ENCODE results near the gene NCK2. TPM values are rescaled to one million over a fixed set of nuclear protein-coding genes. Genes with fewer than 3 reads are reported as not detected.

Gene NCK2
- total and polyA plus RNA-seq, 10 of the 15 experiments (the other 5 are each of a cell fraction or from before 2014, with no cell fraction given), result 1.2 to 30.9 (median 14.1) TPM

DNA sequence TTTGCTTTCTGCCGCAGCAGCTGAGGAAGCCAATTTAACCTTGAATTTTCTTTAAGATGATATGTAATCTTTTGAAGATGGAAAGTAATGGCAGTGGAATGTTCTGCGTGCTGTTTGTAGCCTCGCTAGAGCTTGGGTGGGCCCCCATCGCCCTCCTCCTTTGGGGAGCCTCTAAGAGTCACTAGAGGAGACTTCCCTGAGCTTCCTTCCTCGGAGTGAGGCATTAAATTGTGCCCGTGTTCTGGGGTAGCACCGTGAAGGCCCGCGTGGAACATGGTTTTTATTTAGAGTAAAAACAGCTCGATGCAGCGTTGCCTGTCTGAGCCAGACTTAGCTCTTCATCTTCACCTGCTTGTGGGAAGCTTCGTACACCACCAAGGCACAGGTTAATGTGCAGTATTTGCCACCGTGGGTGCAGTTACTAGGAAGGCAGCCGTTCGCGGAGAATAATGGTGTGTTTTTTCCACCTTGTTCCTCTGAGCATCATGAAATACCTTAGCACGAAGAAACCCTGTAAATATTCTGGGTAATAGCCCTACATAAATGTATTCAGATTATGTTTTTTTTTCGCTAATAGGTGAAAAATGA, 38.5 kb downstream of the NCK2 start:
- intact Hi-C loops (cut with micrococcal nuclease; ENCODE audit: unreplicated experiment) (no loop called here), in situ Hi-C loops (cut with MboI) (no loop called here)
- CTCF ChIA-PET, result interaction anchor here (0.8 to 1.7 kb wide), 5 partner anchors 15 to 301 kb away, joined by 3 to 6 read pairs (median 3); no protein-coding TSS in a partner anchor
- 98% methylated on average over 18 of the region's 18 CpGs for WGBS (ENCODE audit: insufficient coverage, insufficient replicate concordance, low lambda C conversion rate, missing lambda C conversion rate)
- Histone ChIP-seq H4K20me1 (ENCODE audit: control insufficient read depth, insufficient read depth) (peaks cover 3% of the 10 kb centered on the region; the same call in 1 of the 2 replicates), H3K4me3 (no peak overlapping the region), H2AFZ (ENCODE audit: control insufficient read depth, low read depth, low read length) (no peak overlapping the region), H3K9me3 (replicated peaks; ENCODE audit: control insufficient read depth, insufficient read depth, low read length) (no peaks in the 10 kb centered on the region), H3K79me2 (ENCODE audit: control insufficient read depth, insufficient read depth, low read length) (peaks cover 32% of the 10 kb centered on the region), H3K4me2 (ENCODE audit: control insufficient read depth, insufficient read depth) (no peak overlapping the region), H3K9ac (ENCODE audit: control insufficient read depth, insufficient read depth, low read length) (no peak overlapping the region), H3K4me1 (ENCODE audit: control insufficient read depth, insufficient read depth, low read length) (peaks cover 8% of the 10 kb centered on the region), H3K27ac (ENCODE audit: control insufficient read depth, insufficient read depth) (no peak overlapping the region), H3K36me3 (ENCODE audit: control insufficient read depth in 2 of 2, insufficient read depth in 2 of 2, low read length in 1 of 2) (no peaks in the 10 kb centered on the region), H3K27me3 (replicated peaks in 1 of 2; ENCODE audit: control insufficient read depth in 2 of 2, insufficient read depth in 2 of 2, low read length in 1 of 2) (no peaks in the 10 kb centered on the region)
- ATAC-seq (no peak), FAIRE-seq (no peak), DNase-seq (ENCODE audit: low read depth, low spot score) (no peak)
- no TSS peak for BruUV-seq (replicated peaks)
- SMC1A ChIA-PET (ENCODE audit: uncharacterized antibody, unreplicated experiment), result interaction anchor here (0.5 to 2.3 kb wide), 6 partner anchors 13 to 186 kb away, joined by 3 to 7 read pairs (median 3); no protein-coding TSS in a partner anchor
- POLR2A ChIA-PET, result no interaction called here
- RAD21 ChIA-PET (ENCODE audit: unreplicated experiment), result interaction anchor here (0.8 kb wide), 3 partner anchors 14 to 45 kb away, joined by 3 read pairs; no protein-coding TSS in a partner anchor
- TF ChIP-seq POLR2AphosphoS5 (IDR thresholded peaks at IDR 0.05; ENCODE audit: low read length), result no peak
- no peak for TF ChIP-seq MEF2B (IDR thresholded peaks at IDR 0.05; ENCODE audit: partially characterized antibody, poor library complexity, severe bottlenecking)
- TF ChIP-seq, protein P1, sequence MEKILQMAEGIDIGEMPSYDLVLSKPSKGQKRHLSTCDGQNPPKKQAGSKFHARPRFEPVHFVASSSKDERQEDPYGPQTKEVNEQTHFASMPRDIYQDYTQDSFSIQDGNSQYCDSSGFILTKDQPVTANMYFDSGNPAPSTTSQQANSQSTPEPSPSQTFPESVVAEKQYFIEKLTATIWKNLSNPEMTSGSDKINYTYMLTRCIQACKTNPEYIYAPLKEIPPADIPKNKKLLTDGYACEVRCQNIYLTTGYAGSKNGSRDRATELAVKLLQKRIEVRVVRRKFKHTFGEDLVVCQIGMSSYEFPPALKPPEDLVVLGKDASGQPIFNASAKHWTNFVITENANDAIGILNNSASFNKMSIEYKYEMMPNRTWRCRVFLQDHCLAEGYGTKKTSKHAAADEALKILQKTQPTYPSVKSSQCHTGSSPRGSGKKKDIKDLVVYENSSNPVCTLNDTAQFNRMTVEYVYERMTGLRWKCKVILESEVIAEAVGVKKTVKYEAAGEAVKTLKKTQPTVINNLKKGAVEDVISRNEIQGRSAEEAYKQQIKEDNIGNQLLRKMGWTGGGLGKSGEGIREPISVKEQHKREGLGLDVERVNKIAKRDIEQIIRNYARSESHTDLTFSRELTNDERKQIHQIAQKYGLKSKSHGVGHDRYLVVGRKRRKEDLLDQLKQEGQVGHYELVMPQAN (conservative IDR thresholded peaks at IDR 0.05), result no peak
- TF ChIP-seq TAF1 (IDR thresholded peaks at IDR 0.05; ENCODE audit: borderline replicate concordance, low read depth, low read length), result no peak
- no peak for TF ChIP-seq MAX (IDR thresholded peaks at IDR 0.05; ENCODE audit: low read depth, low read length)
- no peak for TF ChIP-seq CBX5 (IDR thresholded peaks at IDR 0.05; ENCODE audit: low read depth)
- TF ChIP-seq, protein P2, sequence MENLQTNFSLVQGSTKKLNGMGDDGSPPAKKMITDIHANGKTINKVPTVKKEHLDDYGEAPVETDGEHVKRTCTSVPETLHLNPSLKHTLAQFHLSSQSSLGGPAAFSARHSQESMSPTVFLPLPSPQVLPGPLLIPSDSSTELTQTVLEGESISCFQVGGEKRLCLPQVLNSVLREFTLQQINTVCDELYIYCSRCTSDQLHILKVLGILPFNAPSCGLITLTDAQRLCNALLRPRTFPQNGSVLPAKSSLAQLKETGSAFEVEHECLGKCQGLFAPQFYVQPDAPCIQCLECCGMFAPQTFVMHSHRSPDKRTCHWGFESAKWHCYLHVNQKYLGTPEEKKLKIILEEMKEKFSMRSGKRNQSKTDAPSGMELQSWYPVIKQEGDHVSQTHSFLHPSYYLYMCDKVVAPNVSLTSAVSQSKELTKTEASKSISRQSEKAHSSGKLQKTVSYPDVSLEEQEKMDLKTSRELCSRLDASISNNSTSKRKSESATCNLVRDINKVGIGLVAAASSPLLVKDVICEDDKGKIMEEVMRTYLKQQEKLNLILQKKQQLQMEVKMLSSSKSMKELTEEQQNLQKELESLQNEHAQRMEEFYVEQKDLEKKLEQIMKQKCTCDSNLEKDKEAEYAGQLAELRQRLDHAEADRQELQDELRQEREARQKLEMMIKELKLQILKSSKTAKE (IDR thresholded peaks at IDR 0.05; ENCODE audit: low read depth, poor library complexity, severe bottlenecking), result no peak
- no peak for TF ChIP-seq POLR2A (IDR thresholded peaks at IDR 0.05; ENCODE audit: low read depth, low read length)
- no peak for TF ChIP-seq SPI1 (IDR thresholded peaks at IDR 0.05; ENCODE audit: borderline replicate concordance, insufficient read depth, low read depth, low read length)
- TF ChIP-seq POU2F2 (IDR thresholded peaks at IDR 0.05; ENCODE audit: borderline replicate concordance, low read depth, low read length), result no peak
- TF ChIP-seq, protein P3, sequence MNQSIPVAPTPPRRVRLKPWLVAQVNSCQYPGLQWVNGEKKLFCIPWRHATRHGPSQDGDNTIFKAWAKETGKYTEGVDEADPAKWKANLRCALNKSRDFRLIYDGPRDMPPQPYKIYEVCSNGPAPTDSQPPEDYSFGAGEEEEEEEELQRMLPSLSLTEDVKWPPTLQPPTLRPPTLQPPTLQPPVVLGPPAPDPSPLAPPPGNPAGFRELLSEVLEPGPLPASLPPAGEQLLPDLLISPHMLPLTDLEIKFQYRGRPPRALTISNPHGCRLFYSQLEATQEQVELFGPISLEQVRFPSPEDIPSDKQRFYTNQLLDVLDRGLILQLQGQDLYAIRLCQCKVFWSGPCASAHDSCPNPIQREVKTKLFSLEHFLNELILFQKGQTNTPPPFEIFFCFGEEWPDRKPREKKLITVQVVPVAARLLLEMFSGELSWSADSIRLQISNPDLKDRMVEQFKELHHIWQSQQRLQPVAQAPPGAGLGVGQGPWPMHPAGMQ (IDR thresholded peaks at IDR 0.05; ENCODE audit: borderline replicate concordance), result no peak
- no peak for TF ChIP-seq EED (IDR thresholded peaks at IDR 0.05; ENCODE audit: low read depth)
- TF ChIP-seq STAT3 (IDR thresholded peaks at IDR 0.05; ENCODE audit: low read depth, low read length), result no peak
- TF ChIP-seq MLLT1 (IDR thresholded peaks at IDR 0.05), result no peak
- TF ChIP-seq, protein P4, sequence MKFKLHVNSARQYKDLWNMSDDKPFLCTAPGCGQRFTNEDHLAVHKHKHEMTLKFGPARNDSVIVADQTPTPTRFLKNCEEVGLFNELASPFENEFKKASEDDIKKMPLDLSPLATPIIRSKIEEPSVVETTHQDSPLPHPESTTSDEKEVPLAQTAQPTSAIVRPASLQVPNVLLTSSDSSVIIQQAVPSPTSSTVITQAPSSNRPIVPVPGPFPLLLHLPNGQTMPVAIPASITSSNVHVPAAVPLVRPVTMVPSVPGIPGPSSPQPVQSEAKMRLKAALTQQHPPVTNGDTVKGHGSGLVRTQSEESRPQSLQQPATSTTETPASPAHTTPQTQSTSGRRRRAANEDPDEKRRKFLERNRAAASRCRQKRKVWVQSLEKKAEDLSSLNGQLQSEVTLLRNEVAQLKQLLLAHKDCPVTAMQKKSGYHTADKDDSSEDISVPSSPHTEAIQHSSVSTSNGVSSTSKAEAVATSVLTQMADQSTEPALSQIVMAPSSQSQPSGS (IDR thresholded peaks at IDR 0.05; ENCODE audit: low read length), result no peak

Measured in GM12878 (cell line).